GM12874 (cell line): ENCODE measurements around the gene DMPK.

Experiments
- TF ChIP-seq, protein P1 (sequence below): IDR thresholded peaks from 2 replicates; pipeline ENCODE4 v1.5.1; 2011; ENCODE audit warnings: low read depth, mild to moderate bottlenecking, control low read depth, low read length, moderate library complexity; ENCODE audit not compliant: insufficient read depth

Gene DMPK

DNA sequence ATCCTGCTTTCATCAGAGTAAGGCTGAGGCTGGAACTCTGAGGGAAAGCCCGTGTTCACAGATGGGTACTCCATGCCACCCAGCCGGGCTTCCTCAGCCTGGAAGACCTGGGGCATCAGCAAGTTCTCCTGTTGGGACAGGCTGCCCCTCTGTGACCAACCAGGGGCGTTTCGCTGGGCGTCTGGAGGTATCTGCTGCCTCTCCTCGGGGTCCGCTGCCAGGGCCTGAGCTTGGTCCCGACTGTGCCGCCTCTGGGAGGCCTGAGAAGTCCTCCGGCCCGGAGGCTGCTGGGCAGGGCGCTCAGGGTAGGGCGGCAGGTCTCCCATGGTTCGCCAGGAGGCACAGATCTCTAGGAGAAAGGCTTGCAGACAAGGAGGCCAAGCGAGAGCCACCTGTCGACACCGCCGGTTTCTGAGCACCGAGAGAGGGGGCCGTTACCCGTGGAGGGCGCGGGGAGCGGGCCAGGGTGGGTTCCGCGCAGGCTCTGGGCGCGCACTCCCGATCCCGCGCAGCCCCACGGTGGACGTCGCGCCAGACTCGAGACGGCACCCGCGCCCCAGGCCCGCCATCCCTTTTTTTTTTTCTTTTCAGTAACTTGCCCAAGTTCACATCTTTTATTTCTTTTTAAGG is 32.7 kb upstream of the DMPK start, which contains the start of gene RSPH6A:
Gene RSPH6A, minus strand, starts transcription at position 458 of the 630 bp plus-strand sequence. Its CDS starts 132 bp downstream, at position 326.
- TF ChIP-seq, protein P1, sequence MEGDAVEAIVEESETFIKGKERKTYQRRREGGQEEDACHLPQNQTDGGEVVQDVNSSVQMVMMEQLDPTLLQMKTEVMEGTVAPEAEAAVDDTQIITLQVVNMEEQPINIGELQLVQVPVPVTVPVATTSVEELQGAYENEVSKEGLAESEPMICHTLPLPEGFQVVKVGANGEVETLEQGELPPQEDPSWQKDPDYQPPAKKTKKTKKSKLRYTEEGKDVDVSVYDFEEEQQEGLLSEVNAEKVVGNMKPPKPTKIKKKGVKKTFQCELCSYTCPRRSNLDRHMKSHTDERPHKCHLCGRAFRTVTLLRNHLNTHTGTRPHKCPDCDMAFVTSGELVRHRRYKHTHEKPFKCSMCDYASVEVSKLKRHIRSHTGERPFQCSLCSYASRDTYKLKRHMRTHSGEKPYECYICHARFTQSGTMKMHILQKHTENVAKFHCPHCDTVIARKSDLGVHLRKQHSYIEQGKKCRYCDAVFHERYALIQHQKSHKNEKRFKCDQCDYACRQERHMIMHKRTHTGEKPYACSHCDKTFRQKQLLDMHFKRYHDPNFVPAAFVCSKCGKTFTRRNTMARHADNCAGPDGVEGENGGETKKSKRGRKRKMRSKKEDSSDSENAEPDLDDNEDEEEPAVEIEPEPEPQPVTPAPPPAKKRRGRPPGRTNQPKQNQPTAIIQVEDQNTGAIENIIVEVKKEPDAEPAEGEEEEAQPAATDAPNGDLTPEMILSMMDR: no peak

DNA sequence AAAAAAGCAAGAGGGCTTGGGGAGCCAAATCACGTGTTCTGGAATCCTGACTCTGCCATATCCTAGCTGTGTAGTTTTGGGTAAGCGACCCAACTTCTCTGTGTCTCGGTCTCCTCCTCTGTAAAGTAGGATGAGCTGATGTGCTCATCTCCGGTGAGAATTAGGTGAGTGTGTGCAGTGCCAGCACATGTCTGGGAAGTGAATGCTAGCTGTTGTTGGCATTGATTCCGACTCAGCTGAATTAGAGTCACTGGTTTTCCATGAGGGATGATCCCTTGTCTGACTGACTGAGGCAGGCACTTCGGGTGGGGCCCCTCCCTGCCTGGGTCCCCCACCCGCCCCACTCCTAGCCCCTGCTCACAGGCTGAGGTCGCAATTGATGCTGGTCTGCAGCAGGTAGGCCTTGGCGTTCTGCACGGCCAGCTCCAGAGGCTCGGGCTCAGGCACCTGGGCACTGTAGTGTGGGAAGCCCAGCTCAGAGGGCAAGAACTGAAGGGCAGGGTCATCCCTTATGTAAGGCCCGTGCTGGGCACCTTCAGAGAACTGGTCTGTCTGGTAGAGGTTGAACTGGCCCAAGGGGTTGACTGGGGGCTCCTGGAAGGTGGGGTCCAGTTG is 32.0 kb upstream of the DMPK start:
- TF ChIP-seq, protein P1: no peak

DNA sequence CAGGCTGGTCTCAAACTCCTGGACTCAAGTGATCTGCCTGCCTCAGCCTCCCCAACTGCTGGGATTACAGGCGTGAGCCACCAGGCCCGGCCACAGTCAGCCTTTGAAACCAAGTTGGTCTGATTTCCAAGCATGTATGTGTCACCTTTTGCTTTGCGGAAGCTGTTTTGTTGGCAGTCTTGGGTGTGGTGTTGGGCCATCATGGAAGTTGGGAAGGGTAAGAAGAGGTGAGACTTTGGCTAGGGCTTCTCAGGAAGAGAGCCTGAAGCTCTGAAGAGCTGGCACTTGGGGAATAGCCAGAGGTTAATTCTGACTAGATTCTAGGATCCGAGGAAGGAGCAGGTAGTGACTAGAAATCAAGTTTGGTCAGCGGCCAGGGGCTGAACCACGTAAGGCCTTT is 30.0 kb upstream of the DMPK start:
- TF ChIP-seq, protein P1: no peak

DNA sequence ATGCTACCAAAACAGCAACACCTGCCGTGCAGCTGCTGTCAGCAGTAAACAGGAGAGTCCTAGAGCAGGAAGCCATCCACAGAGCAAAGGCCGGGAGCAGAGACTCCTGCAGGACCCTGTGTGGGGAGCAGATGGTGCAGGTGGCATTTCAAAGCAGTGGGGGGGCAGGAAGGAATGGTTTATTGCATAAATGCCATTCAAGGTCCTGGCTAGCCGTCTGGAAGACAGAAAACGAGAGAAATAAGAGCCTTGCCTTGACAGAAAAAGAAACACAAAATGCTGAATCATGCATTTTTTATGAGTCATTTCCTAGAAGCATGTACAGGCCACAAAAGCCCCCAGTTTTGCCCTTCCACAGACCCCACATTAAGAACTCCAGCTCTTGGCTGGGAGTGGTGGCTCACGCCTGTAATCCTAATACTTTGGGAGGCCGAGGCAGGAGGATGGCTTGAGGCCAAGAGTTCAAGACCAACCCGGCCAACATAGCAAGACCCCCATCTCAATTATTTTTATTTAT is 27.4 kb upstream of the DMPK start:
- TF ChIP-seq, protein P1: no peak

DNA sequence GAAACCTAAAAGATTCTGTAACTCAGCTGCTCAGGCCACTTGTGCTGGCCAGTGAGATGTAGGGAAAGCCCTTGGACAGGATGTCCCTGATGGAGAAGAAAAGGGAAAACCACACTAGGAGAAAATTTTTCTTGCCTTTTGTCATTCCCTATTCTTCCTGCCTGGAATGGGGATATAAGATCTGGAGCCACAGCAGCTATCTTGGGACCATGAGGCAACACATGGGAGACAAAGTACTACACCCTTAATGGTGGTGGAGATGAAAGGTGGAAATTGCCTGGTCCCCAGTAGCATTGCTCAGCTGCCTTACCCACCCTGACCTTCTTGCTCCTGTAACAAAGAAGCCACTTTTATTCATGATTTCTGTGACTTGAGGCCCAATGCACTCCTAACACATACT is 23.4 kb upstream of the DMPK start:
- TF ChIP-seq, protein P1: no peak

DNA sequence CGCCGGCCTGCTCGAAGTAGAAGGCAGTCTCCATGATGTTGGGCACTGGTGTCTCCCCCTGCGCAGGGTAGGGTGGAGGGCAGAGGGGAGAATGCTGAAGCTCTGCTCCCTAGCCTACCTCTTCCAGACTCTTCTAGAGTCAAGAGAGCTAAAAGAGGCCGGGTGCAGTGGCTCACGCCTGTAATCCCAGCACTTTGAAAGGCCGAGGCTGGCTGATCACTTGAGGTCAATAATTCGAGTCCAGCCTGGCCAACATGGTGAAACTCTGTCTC is 22.6 kb upstream of the DMPK start:
- TF ChIP-seq, protein P1: no peak

DNA sequence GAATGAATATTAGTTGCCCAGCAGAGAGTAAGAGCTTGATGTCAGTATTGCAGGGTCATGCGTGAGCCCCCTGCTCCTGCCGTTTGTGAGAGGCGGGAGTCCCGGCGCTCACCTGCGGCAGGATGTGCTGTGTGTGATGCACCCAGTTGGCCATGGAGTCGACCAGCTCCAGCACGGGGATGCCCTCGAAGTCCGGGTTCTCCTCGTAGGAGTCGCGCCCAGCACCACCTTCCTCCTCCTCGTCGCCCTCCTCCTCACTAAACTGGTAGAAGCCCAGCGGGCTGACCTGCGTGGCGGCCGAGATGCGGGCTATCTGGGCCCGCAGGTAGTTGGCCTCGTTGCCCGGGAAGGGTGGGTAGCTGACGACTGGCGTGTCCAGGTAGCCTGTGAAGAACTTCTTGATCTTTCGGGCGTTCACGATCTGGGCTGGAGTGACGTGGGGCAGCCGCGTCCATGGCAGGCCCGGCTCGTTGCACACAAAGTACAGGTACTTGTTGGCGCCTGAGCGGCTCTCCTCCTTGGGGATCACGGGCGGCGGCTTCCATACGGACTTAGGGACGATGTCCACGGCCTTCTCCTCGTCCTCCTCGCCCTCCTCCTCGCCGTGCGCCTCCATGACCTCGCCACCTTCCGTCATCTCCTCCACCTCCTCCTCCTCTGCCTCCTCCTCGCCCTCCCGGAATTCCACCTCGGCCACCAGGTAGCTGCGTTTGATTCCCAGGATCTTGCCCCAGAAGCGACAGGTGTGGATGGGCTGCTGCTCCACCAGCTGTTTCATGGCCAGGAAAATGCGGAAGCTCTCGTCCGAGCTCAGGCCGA is 22.1 kb upstream of the DMPK start:
- TF ChIP-seq, protein P1: no peak
